ENCODE measurements around the gene DYSF.

The DYSF gene

DNA sequence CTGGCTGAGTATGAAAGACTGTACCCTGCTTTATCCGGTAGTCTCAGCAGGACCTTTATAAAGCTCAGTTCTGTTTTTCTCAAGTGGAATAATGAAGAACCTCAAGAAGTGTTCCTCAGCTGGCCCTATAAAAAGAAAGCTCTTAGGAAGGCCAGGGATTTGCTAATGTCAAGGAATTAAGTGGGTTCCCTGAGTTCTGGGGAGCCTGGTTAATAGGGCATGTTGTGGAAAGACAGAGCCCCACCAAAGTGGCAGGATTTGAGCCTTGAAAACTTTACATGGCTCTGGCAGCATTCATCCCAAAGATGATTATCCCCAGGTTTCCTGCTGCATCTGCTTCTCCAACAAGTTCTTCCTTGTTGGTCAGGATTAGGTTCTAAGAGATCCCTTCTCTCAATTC, 6.9 kb upstream of the DYSF start:
- TF ChIP-seq TAF1 (IDR thresholded peaks at IDR 0.05; ENCODE audit: low read depth) (no peak), NFIC (IDR thresholded peaks at IDR 0.05) (no peak), YY1 (IDR thresholded peaks at IDR 0.05; ENCODE audit: low read depth) (no peak), CREB1 (IDR thresholded peaks at IDR 0.05; ENCODE audit: low read depth) (no peak), TEAD4 (IDR thresholded peaks at IDR 0.05) (no peak), RAD21 (IDR thresholded peaks at IDR 0.05; ENCODE audit: low read depth) (no peak), EP300 (IDR thresholded peaks at IDR 0.05; ENCODE audit: borderline replicate concordance) (no peak), TCF12 (IDR thresholded peaks at IDR 0.05; ENCODE audit: low read depth) (no peak), ZBTB7A (IDR thresholded peaks at IDR 0.05; ENCODE audit: low read depth) (no peak), FOXM1 (IDR thresholded peaks at IDR 0.05; ENCODE audit: borderline replicate concordance, low read depth) (no peak)
- TF ChIP-seq, protein P1, sequence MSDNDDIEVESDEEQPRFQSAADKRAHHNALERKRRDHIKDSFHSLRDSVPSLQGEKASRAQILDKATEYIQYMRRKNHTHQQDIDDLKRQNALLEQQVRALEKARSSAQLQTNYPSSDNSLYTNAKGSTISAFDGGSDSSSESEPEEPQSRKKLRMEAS (IDR thresholded peaks at IDR 0.05), result no peak
- TF ChIP-seq, protein P2, sequence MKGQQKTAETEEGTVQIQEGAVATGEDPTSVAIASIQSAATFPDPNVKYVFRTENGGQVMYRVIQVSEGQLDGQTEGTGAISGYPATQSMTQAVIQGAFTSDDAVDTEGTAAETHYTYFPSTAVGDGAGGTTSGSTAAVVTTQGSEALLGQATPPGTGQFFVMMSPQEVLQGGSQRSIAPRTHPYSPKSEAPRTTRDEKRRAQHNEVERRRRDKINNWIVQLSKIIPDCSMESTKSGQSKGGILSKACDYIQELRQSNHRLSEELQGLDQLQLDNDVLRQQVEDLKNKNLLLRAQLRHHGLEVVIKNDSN (IDR thresholded peaks at IDR 0.05), result no peak

DNA sequence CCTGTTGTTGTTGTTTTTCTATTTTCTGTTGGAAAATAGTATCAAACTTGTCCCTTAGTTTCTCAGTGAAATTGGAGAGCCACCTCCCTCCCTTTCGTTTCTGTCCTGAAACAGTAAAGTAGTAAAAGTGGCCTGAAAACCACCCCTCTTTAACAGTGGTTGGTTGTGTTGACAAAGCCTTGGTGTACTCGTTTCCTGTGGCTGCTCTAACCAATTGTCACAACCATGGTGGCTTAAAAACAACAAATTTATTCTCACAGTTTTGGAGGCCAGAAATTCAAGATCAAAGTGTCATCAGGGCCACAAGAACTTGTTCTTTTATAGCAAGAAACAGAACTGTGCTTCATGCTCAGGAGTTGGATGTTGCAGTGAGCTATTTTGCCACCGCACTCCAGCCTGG, 4.0 kb upstream of the DYSF start:
- TF ChIP-seq TAF1 (IDR thresholded peaks at IDR 0.05; ENCODE audit: low read depth), result no peak
- TF ChIP-seq, protein P2 (IDR thresholded peaks at IDR 0.05), result no peak
- TF ChIP-seq RAD21 (IDR thresholded peaks at IDR 0.05; ENCODE audit: low read depth), result no peak
- no peak for TF ChIP-seq TCF12 (IDR thresholded peaks at IDR 0.05; ENCODE audit: low read depth)
- no peak for TF ChIP-seq EGR1 (IDR thresholded peaks at IDR 0.05)
- TF ChIP-seq NFIC (IDR thresholded peaks at IDR 0.05), result no peak
- TF ChIP-seq, protein P3, sequence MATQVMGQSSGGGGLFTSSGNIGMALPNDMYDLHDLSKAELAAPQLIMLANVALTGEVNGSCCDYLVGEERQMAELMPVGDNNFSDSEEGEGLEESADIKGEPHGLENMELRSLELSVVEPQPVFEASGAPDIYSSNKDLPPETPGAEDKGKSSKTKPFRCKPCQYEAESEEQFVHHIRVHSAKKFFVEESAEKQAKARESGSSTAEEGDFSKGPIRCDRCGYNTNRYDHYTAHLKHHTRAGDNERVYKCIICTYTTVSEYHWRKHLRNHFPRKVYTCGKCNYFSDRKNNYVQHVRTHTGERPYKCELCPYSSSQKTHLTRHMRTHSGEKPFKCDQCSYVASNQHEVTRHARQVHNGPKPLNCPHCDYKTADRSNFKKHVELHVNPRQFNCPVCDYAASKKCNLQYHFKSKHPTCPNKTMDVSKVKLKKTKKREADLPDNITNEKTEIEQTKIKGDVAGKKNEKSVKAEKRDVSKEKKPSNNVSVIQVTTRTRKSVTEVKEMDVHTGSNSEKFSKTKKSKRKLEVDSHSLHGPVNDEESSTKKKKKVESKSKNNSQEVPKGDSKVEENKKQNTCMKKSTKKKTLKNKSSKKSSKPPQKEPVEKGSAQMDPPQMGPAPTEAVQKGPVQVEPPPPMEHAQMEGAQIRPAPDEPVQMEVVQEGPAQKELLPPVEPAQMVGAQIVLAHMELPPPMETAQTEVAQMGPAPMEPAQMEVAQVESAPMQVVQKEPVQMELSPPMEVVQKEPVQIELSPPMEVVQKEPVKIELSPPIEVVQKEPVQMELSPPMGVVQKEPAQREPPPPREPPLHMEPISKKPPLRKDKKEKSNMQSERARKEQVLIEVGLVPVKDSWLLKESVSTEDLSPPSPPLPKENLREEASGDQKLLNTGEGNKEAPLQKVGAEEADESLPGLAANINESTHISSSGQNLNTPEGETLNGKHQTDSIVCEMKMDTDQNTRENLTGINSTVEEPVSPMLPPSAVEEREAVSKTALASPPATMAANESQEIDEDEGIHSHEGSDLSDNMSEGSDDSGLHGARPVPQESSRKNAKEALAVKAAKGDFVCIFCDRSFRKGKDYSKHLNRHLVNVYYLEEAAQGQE (IDR thresholded peaks at IDR 0.05; ENCODE audit: low read depth), result no peak
- no peak for TF ChIP-seq YY1 (IDR thresholded peaks at IDR 0.05; ENCODE audit: low read depth)
- TF ChIP-seq TEAD4 (IDR thresholded peaks at IDR 0.05), result no peak
- TF ChIP-seq CREB1 (IDR thresholded peaks at IDR 0.05; ENCODE audit: low read depth), result no peak
- no peak for TF ChIP-seq EP300 (IDR thresholded peaks at IDR 0.05; ENCODE audit: borderline replicate concordance)
- TF ChIP-seq ZBTB7A (IDR thresholded peaks at IDR 0.05; ENCODE audit: low read depth), result no peak
- TF ChIP-seq FOXM1 (IDR thresholded peaks at IDR 0.05; ENCODE audit: borderline replicate concordance, low read depth), result no peak
- no peak for TF ChIP-seq CEBPB (IDR thresholded peaks at IDR 0.05)
- TF ChIP-seq, protein P1 (IDR thresholded peaks at IDR 0.05), result no peak

DNA sequence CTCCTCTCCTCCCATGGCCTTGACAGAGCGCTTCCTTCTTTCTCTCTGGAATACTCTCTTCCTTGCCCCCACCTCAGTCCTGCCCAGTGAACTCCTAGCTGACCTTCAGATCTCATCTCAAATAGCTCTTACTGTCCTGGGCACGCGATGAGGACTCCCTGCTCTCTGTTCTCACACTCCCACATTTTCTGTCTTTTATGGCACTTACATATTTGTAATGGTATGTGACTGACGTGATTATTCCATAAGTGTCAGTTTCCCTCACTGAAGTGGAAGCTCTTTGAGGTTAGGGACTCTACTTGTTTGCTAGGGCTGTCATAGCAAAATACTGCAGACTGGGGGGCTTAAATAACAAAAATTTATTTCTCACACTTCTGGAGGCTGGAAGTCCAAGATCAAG, 1.7 kb upstream of the DYSF start:
- TF ChIP-seq RAD21 (IDR thresholded peaks at IDR 0.05; ENCODE audit: low read depth) (no peak), CREB1 (IDR thresholded peaks at IDR 0.05; ENCODE audit: low read depth) (no peak), TAF1 (IDR thresholded peaks at IDR 0.05; ENCODE audit: low read depth) (no peak), FOXM1 (IDR thresholded peaks at IDR 0.05; ENCODE audit: borderline replicate concordance, low read depth) (no peak), TEAD4 (IDR thresholded peaks at IDR 0.05) (no peak), TCF12 (IDR thresholded peaks at IDR 0.05; ENCODE audit: low read depth) (no peak), ZBTB7A (IDR thresholded peaks at IDR 0.05; ENCODE audit: low read depth) (no peak), EP300 (IDR thresholded peaks at IDR 0.05; ENCODE audit: borderline replicate concordance) (no peak), EGR1 (IDR thresholded peaks at IDR 0.05) (no peak), CEBPB (IDR thresholded peaks at IDR 0.05) (no peak), NFIC (IDR thresholded peaks at IDR 0.05) (no peak), YY1 (IDR thresholded peaks at IDR 0.05; ENCODE audit: low read depth) (no peak)
- TF ChIP-seq, protein P1 (IDR thresholded peaks at IDR 0.05), result no peak
- TF ChIP-seq, protein P3 (IDR thresholded peaks at IDR 0.05; ENCODE audit: low read depth), result no peak
- TF ChIP-seq, protein P2 (IDR thresholded peaks at IDR 0.05), result no peak

DNA sequence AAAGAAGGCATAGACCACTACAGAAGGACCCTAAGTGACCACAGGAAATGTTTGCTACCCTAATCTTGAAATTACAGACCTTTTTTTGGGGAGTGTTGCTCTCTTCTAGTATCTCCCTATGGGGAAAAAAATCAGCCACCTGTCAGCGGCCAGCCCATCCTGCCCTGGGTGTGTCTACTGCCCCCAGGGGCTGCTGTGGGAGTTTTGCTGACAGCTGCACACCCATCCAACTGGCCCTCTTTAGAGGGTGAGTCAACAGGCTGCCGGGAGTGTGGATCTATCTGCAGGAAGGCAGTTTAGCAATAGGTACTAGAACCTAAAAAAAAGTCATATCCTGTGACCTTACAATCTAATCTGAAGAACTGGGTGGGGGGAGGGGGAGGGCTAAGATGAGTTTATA, 796 bp upstream of the DYSF start:
- TF ChIP-seq FOXM1 (IDR thresholded peaks at IDR 0.05; ENCODE audit: borderline replicate concordance, low read depth) (no peak), TEAD4 (IDR thresholded peaks at IDR 0.05) (no peak), TCF12 (IDR thresholded peaks at IDR 0.05; ENCODE audit: low read depth) (no peak), CEBPB (IDR thresholded peaks at IDR 0.05) (no peak), EP300 (IDR thresholded peaks at IDR 0.05; ENCODE audit: borderline replicate concordance) (no peak), YY1 (IDR thresholded peaks at IDR 0.05; ENCODE audit: low read depth) (no peak)
- TF ChIP-seq, protein P1 (IDR thresholded peaks at IDR 0.05), result no peak
- TF ChIP-seq, protein P3 (IDR thresholded peaks at IDR 0.05; ENCODE audit: low read depth), result no peak
- TF ChIP-seq, protein P2 (IDR thresholded peaks at IDR 0.05), result no peak
